A549 (cell line): ENCODE results near the gene S100A4. TPM values are rescaled to one million over a fixed set of nuclear protein-coding genes. Genes with fewer than 3 reads are reported as not detected.

Experiments
- ATAC-seq, 2 experiments: fragments of 200-7000 bp in 1 of 2; fragments of >200 bp in 1 of 2; cut with Nextera tagmentation in 1 of 2; cut with Tn5 transposase in 1 of 2; 3 replicates each; pipeline versions ENCODE4 v1.8.0 to v1.9.1; 2018 to 2020; ENCODE audit warnings: mild to moderate bottlenecking in 1 of 2, moderate library complexity in 1 of 2
- CTCF ChIA-PET: fragments of 300-600 bp; sonication (Branson Sonifier 250); formaldehyde crosslinking; extraction: SDS; loops from one replicate; lab custom pipeline; 2021; ENCODE audit warnings: antibody characterized with exemption, inconsistent platforms; lab: Yijun Ruan, JAX
- POLR2A ChIA-PET: fragments of 350-600 bp; formaldehyde crosslinking; extraction: SDS; loops from one replicate; lab custom pipeline; 2021; ENCODE audit warnings: antibody characterized with exemption, inconsistent platforms; lab: Yijun Ruan, JAX
- DNase-seq, 2 experiments: peaks; one replicate each; pipeline versions ENCODE4 v3.0.0 to v3.0.0-alpha.2; 2011 to 2016; ENCODE audit warnings: low read depth in 1 of 2, low spot score in 1 of 2
- FAIRE-seq: peaks from 2 replicates; lab custom pipeline; 2011; peaks lifted over from hg19 to GRCh38; lab: Jason Lieb, UNC
- H3K27ac ChIP-seq, 2 experiments: fragments of >200 bp; sonication (Bioruptor Twin); formaldehyde crosslinking; 3 replicates each; pipeline ENCODE4 v1.5.1; 2016 to 2017
- H3K4me1 ChIP-seq: fragments of >200 bp; sonication (Bioruptor Twin); formaldehyde crosslinking; 3 replicates; pipeline ENCODE4 v1.6.1; 2016
- H3K4me2 ChIP-seq: fragments of >200 bp; sonication (Bioruptor Twin); formaldehyde crosslinking; 3 replicates; pipeline ENCODE4 v1.6.1; 2016
- H3K4me3 ChIP-seq: fragments of >200 bp; sonication (Bioruptor Twin); formaldehyde crosslinking; 3 replicates; pipeline ENCODE4 v1.5.1; 2016
- H3K9me3 ChIP-seq: fragments of >200 bp; sonication (Bioruptor Twin); formaldehyde crosslinking; 3 replicates; pipeline ENCODE4 v1.6.1; 2016
- ATOH8 ChIP-seq: fragments of 250-450 bp; sonication (Bioruptor Pico); IDR thresholded peaks from 2 replicates; pipeline ENCODE4 v1.5.0; 2020; ENCODE audit warnings: low read depth, mild to moderate bottlenecking, moderate library complexity
- CBX2 ChIP-seq: fragments of 200-600 bp; sonication (generic); IDR thresholded peaks from 2 replicates; pipeline ENCODE4 v1.6.1; 2016; ENCODE audit warnings: low read depth, mild to moderate bottlenecking, borderline replicate concordance
- CBX8 ChIP-seq: fragments of 200-600 bp; sonication (generic); IDR thresholded peaks from 2 replicates; pipeline ENCODE4 v1.6.1; 2016
- CTCF ChIP-seq: fragments of >200 bp; sonication (Bioruptor Twin); formaldehyde crosslinking; IDR thresholded peaks from 3 replicates; pipeline ENCODE4 v1.5.1; 2016
- EP300 ChIP-seq, 2 experiments: fragments of >200 bp; sonication (Bioruptor Twin); formaldehyde crosslinking; IDR thresholded peaks; 2 replicates in 1 of 2; 3 replicates in 1 of 2; pipeline ENCODE4 v1.6.1; 2016 to 2017
- ESRRA ChIP-seq: fragments of 150-350 bp; IDR thresholded peaks from 2 replicates; pipeline ENCODE4 v1.6.1; 2014; ENCODE audit warnings: mild to moderate bottlenecking, low read length, borderline replicate concordance
- FOXS1 ChIP-seq: fragments of 250-450 bp; sonication (Bioruptor Pico); IDR thresholded peaks from 2 replicates; pipeline ENCODE4 v1.5.0; 2020; ENCODE audit warnings: mild to moderate bottlenecking, moderate library complexity
- GATA3 ChIP-seq: IDR thresholded peaks from 2 replicates; pipeline ENCODE4 v1.6.1; 2012; ENCODE audit warnings: borderline replicate concordance
- HEYL ChIP-seq: fragments of 250-450 bp; sonication (Bioruptor Pico); IDR thresholded peaks from 2 replicates; pipeline ENCODE4 v1.8.0; 2021; ENCODE audit warnings: mild to moderate bottlenecking, moderate library complexity
- HMGXB4 ChIP-seq: fragments of 250-450 bp; sonication (Bioruptor Pico); IDR thresholded peaks from 2 replicates; pipeline ENCODE4 v1.5.0; 2021; ENCODE audit warnings: mild to moderate bottlenecking, moderate library complexity, borderline replicate concordance
- HOXA7 ChIP-seq: fragments of 250-450 bp; sonication (Bioruptor Pico); IDR thresholded peaks from 2 replicates; pipeline ENCODE4 v1.5.0; 2020; ENCODE audit warnings: mild to moderate bottlenecking, moderate library complexity
- JUN ChIP-seq, 2 experiments: fragments of >200 bp; sonication (Bioruptor Twin); formaldehyde crosslinking; IDR thresholded peaks; 2 replicates in 1 of 2; 3 replicates in 1 of 2; pipeline ENCODE4 v1.6.1; 2016 to 2017
- KDM1A ChIP-seq: fragments of 200-600 bp; sonication (generic); IDR thresholded peaks from 2 replicates; pipeline ENCODE4 v1.6.1; 2016; ENCODE audit warnings: low read depth, mild to moderate bottlenecking
- MAFK ChIP-seq: fragments of 450-650 bp; IDR thresholded peaks from 2 replicates; pipeline ENCODE4 v1.6.1; 2014; ENCODE audit not compliant: partially characterized antibody
- NFE2L2 ChIP-seq: fragments of 150-350 bp; conservative IDR thresholded peaks from 2 replicates; pipeline ENCODE4 v1.6.1; 2014; ENCODE audit warnings: low read length
- NPAS2 ChIP-seq: fragments of 250-450 bp; sonication (Bioruptor Pico); IDR thresholded peaks from 2 replicates; pipeline ENCODE4 v1.8.0; 2022; ENCODE audit warnings: mild to moderate bottlenecking, moderate library complexity, borderline replicate concordance
- RAD21 ChIP-seq, 2 experiments: fragments of >200 bp in 1 of 2; sonication (Bioruptor Twin) in 1 of 2; formaldehyde crosslinking in 1 of 2; IDR thresholded peaks in 1 of 2; conservative IDR thresholded peaks in 1 of 2; 2 replicates in 1 of 2; 3 replicates in 1 of 2; pipeline ENCODE4 v1.6.1; 2012 to 2018; ENCODE audit warnings: inconsistent platforms in 1 of 2
- RCOR1 ChIP-seq: fragments of 150-350 bp; IDR thresholded peaks from 2 replicates; pipeline ENCODE4 v1.6.1; 2014; ENCODE audit warnings: antibody characterized with exemption, low read length, low read depth
- RFX5 ChIP-seq: fragments of 450-650 bp; IDR thresholded peaks from 2 replicates; pipeline ENCODE4 v1.7.1; 2014; ENCODE audit warnings: antibody characterized with exemption, mild to moderate bottlenecking, moderate library complexity
- TFCP2L1 ChIP-seq: fragments of 250-450 bp; sonication (Bioruptor Pico); IDR thresholded peaks from 2 replicates; pipeline ENCODE4 v1.5.0; 2021; ENCODE audit warnings: mild to moderate bottlenecking
- TP53 ChIP-seq: fragments of 250-450 bp; sonication (Bioruptor Pico); IDR thresholded peaks from 2 replicates; pipeline ENCODE4 v1.5.0; 2021; ENCODE audit warnings: mild to moderate bottlenecking, moderate library complexity
- ZFP36 ChIP-seq: fragments of 450-650 bp; IDR thresholded peaks from 2 replicates; pipeline ENCODE4 v1.6.1; 2014; ENCODE audit warnings: borderline replicate concordance; ENCODE audit not compliant: partially characterized antibody
- WGBS: methylation state at CpG from one replicate; pipeline ENCODE4 v1.1.6; 2017; ENCODE audit errors: missing lambda C conversion rate; 5-methylcytosine and 5-hydroxymethylcytosine counted together
- polyA plus RNA-seq, 4 experiments: library from polyadenylated mRNA; depleted of rRNA in 3 of 4; stranded (reverse); fragments of >200 nt; fragmentation: RNase III in 1 of 4; extraction: RNeasy Plus Mini Kit Qiagen cat#74134 plus additional on column Dnase treatment in 1 of 4; gene quantifications; 2 replicates in 3 of 4; 3 replicates in 1 of 4; pipeline ENCODE4 v1.2.3, GENCODE V29; 2011 to 2017
- TF ChIP-seq, protein P1 (sequence below): IDR thresholded peaks from 2 replicates; pipeline ENCODE4 v1.6.1; 2012
- TF ChIP-seq, protein P2 (sequence below): fragments of >200 bp; sonication (Bioruptor Twin); formaldehyde crosslinking; IDR thresholded peaks from 3 replicates; pipeline ENCODE4 v1.6.1; 2016

S100A4 gene
- polyA plus RNA-seq, 2 of the 4 experiments (the other 2 are of a cell fraction): 590 to 2,584 TPM

DNA sequence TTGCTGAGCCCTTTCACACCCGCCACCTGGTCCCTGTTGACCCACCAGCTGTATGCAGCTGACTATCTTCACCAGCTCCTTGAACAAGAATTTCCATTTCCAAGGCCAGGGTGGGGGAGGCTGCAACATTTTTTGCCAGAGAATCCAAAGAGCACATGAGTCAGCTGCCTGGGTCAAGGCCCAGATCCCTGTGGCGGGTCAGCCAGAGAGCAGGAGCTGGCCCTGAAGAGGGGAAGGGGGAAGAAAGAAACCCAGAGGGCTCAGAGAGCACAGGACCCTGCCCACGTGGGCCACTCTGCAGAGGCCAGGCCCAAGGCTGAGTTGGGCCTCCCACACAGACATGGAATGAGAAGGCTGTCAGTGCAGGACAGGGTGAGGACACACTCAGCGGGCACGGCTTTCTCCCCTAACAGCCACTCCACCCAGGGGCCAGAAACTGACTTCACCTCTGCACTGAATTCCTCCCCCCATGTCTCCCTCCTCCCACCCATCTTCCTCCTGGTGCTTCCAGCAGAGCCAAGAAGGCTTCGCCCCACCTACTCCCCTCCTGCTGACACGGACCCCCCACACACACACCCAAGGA is 38.7 kb downstream of the S100A4 start (continued):
- TF ChIP-seq MAFK: no peak
- no peak for TF ChIP-seq CTCF
- TF ChIP-seq EP300 (IDR thresholded peaks at IDR 0.05): peak in 1 of 2 experiments; percentile 35; a peak in 1 of 5 replicates
- TF ChIP-seq NPAS2 (CRISPR knock-in tag): no peak
- TF ChIP-seq, all 56 proteins: peak for 9

DNA sequence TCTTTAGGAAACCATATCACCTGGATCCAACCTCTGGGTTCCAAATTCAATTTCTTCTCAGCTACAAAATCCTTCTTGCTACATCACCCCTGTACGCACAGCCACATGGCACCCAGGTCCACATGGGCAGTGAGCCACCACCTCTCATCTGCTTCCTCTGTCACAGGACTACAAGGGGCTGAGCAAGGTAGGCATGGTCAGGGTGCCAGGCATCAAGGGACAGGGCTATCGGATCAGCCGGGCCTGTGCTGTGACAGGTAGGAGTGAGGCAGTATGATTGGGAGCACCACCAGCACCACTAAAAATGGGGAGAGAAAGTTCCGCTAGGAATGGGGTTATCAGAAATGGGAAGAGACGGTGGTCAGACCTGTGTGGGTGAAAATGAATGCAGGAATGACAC is 39.2 kb downstream of the S100A4 start:
- Histone ChIP-seq H3K27ac (peak overlapping the region; percentile 87), H3K4me2 (peak overlapping the region; percentile 78), H3K4me1 (peaks cover 36% of the 10 kb centered on the region), H3K4me3 (no peak overlapping the region), H3K9me3 (no peaks in the 10 kb centered on the region)
- WGBS: 86% methylated on average over 5 of the region's 5 CpGs
- TF ChIP-seq, protein P1, sequence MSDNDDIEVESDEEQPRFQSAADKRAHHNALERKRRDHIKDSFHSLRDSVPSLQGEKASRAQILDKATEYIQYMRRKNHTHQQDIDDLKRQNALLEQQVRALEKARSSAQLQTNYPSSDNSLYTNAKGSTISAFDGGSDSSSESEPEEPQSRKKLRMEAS: no peak
- TF ChIP-seq ATOH8 (CRISPR knock-in tag): no peak
- ChIA-PET POLR2A (interaction anchor here (0.6 to 1.1 kb wide), 4 partner anchors 14 to 60 kb away, joined by 3 read pairs; partner anchors contain the start of genes S100A4 and S100A6), CTCF (interaction anchor here (8.8 to 24.0 kb wide), 4 partner anchors 11 to 152 kb away, joined by 99 to 731 read pairs (median 222); partner anchors contain the start of genes PGLYRP4, S100A6 and S100A9)
- FAIRE-seq: no peak
- no peak for ATAC-seq
- DNase-seq: no peak

DNA sequence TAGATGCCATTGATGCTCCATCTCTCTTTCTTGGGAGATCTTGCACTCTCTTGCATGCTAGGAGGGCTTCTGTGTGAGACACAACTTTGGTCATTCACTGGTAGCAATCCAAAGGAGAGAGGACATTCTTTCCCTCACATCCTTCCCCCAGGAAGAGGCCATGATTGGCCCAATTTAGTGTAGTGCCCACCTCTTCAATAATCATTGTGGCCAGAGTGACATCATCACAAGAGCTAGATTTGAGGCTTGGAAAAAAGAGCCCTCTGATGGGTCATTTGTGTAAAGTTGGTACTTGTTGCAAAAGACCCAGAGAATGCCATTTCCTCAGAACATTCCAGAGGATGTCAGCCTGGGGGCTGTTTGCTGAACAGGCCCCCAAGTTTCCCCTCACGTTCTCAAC is 40.0 kb downstream of the S100A4 start:
- FAIRE-seq (no peak), ATAC-seq (no peak), DNase-seq (no peak)
- Histone ChIP-seq H3K4me1 (peaks cover 33% of the 10 kb centered on the region), H3K9me3 (no peaks in the 10 kb centered on the region), H3K27ac (peak overlapping the region; percentile 87; a peak in 4 of 6 replicates), H3K4me2 (no peak overlapping the region), H3K4me3 (no peak overlapping the region)
- WGBS: 95% methylated on average over 1 of the region's 1 CpG
- POLR2A ChIA-PET: no interaction called here
- CTCF ChIA-PET: interaction anchor here (1.4 to 24.0 kb wide), 6 partner anchors 9 to 151 kb away, joined by 3 to 731 read pairs (median 54); partner anchors contain the start of genes PGLYRP4 and S100A9
- no peak for TF ChIP-seq ESRRA
- no peak for TF ChIP-seq HMGXB4 (CRISPR knock-in tag)
- no peak for TF ChIP-seq TFCP2L1 (CRISPR knock-in tag)
- TF ChIP-seq FOXS1 (CRISPR knock-in tag): no peak
- no peak for TF ChIP-seq CBX2
- TF ChIP-seq RAD21 (conservative IDR thresholded peaks at IDR 0.05 in 1 of 2, IDR thresholded peaks at IDR 0.05 in 1 of 2): no peak
- TF ChIP-seq TP53 (CRISPR knock-in tag): no peak
- TF ChIP-seq JUN (IDR thresholded peaks at IDR 0.05): no peak
- TF ChIP-seq HOXA7: no peak
- TF ChIP-seq RFX5: no peak
- no peak for TF ChIP-seq CBX8
- TF ChIP-seq, protein P2, sequence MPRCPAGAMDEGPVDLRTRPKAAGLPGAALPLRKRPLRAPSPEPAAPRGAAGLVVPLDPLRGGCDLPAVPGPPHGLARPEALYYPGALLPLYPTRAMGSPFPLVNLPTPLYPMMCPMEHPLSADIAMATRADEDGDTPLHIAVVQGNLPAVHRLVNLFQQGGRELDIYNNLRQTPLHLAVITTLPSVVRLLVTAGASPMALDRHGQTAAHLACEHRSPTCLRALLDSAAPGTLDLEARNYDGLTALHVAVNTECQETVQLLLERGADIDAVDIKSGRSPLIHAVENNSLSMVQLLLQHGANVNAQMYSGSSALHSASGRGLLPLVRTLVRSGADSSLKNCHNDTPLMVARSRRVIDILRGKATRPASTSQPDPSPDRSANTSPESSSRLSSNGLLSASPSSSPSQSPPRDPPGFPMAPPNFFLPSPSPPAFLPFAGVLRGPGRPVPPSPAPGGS: no peak
- no peak for TF ChIP-seq NFE2L2
- TF ChIP-seq KDM1A: no peak
- TF ChIP-seq CTCF: no peak
- TF ChIP-seq HEYL (CRISPR knock-in tag): no peak
- no peak for TF ChIP-seq NPAS2 (CRISPR knock-in tag)
- no peak for TF ChIP-seq ZFP36
- TF ChIP-seq GATA3: no peak
- no peak for TF ChIP-seq RCOR1
